Bronchial epithelial cell (primary cell): ENCODE results near the gene CELSR1. TPM values are rescaled to one million over a fixed set of nuclear protein-coding genes. Genes with fewer than 3 reads are reported as not detected.

ENCODE experiments used
- DNase-seq: peaks from one replicate; pipeline ENCODE4 v3.0.0-alpha.2; 2010; ENCODE audit warnings: low read depth
- FAIRE-seq: peaks from 2 replicates; lab custom pipeline; 2011; peaks lifted over from hg19 to GRCh38; lab: Jason Lieb, UNC
- H3K27me3 ChIP-seq: 2 replicates; pipeline ENCODE4 v1.5.1; 2011; ENCODE audit warnings: low read length; ENCODE audit not compliant: control insufficient read depth, insufficient read depth
- H3K36me3 ChIP-seq: 2 replicates; pipeline ENCODE4 v1.5.1; 2011; ENCODE audit warnings: low read length; ENCODE audit not compliant: control insufficient read depth, insufficient read depth
- H3K4me3 ChIP-seq: 2 replicates; pipeline ENCODE4 v1.5.1; 2011; ENCODE audit warnings: mild to moderate bottlenecking, low read depth, low read length, control low read depth
- CTCF ChIP-seq: IDR thresholded peaks from 2 replicates; pipeline ENCODE4 v1.5.1; 2011; ENCODE audit warnings: mild to moderate bottlenecking, moderate library complexity, low read length, control low read depth, inconsistent platforms; ENCODE audit not compliant: insufficient read depth, severe bottlenecking
- total RNA-seq: library from RNA; depleted of rRNA; stranded (reverse); fragments of >200 nt; gene quantifications from 2 replicates; pipeline ENCODE4 v1.2.1, GENCODE V29; 2014

CELSR1 gene
- total RNA-seq, 1 donor from 2014 or later, result 39.0 TPM

- H3K4me3 ChIP-seq, result no peak overlapping the region
- no peaks in the 10 kb centered on the region for H3K27me3 ChIP-seq
- no peak for FAIRE-seq
- H3K36me3 ChIP-seq, result peaks cover 35% of the 10 kb centered on the region
- TF ChIP-seq CTCF, result no peak
- DNase-seq, result no peak
Measured at GRCh38 chr22:46386312-46386711, 151.1 kb downstream of the CELSR1 start.

- DNase-seq (no peak), FAIRE-seq (no peak)
- H3K36me3 ChIP-seq, result peaks cover 38% of the 10 kb centered on the region
Measured at GRCh38 chr22:46382524-46382923, 154.9 kb downstream of the CELSR1 start.

GRCh38 chr22:46381731-46382130 lies 155.7 kb downstream of the CELSR1 start:
- FAIRE-seq, result no peak
- Histone ChIP-seq H3K27me3 (no peaks in the 10 kb centered on the region), H3K36me3 (peaks cover 46% of the 10 kb centered on the region), H3K4me3 (no peak overlapping the region)
- DNase-seq, result no peak
- no peak for TF ChIP-seq CTCF

More at GRCh38 chr22:46382524-46382923, 154.9 kb downstream of the CELSR1 start:
- Histone ChIP-seq H3K4me3 (no peak overlapping the region), H3K27me3 (no peaks in the 10 kb centered on the region)
- TF ChIP-seq CTCF, result no peak

- FAIRE-seq (no peak), DNase-seq (peak; percentile 71)
- H3K36me3 ChIP-seq, result peaks cover 44% of the 10 kb centered on the region
Measured at GRCh38 chr22:46381142-46381541, 156.3 kb downstream of the CELSR1 start.

GRCh38 chr22:46380581-46380980 lies 156.8 kb downstream of the CELSR1 start:
- Histone ChIP-seq H3K4me3 (no peak overlapping the region), H3K36me3 (peaks cover 43% of the 10 kb centered on the region), H3K27me3 (no peaks in the 10 kb centered on the region)
- no peak for DNase-seq
- FAIRE-seq, result no peak
- no peak for TF ChIP-seq CTCF

More at GRCh38 chr22:46381142-46381541, 156.3 kb downstream of the CELSR1 start:
- Histone ChIP-seq H3K27me3 (no peaks in the 10 kb centered on the region), H3K4me3 (no peak overlapping the region)
- TF ChIP-seq CTCF, result no peak

GRCh38 chr22:46380069-46380468 lies 157.4 kb downstream of the CELSR1 start:
- no peak overlapping the region for H3K4me3 ChIP-seq
- FAIRE-seq (peak; percentile 47), DNase-seq (no peak)
- H3K27me3 ChIP-seq, result no peaks in the 10 kb centered on the region
- H3K36me3 ChIP-seq, result peaks cover 43% of the 10 kb centered on the region
- TF ChIP-seq CTCF, result no peak
